Measurements from ENCODE around the gene PCDH9.

Gene PCDH9

DNA sequence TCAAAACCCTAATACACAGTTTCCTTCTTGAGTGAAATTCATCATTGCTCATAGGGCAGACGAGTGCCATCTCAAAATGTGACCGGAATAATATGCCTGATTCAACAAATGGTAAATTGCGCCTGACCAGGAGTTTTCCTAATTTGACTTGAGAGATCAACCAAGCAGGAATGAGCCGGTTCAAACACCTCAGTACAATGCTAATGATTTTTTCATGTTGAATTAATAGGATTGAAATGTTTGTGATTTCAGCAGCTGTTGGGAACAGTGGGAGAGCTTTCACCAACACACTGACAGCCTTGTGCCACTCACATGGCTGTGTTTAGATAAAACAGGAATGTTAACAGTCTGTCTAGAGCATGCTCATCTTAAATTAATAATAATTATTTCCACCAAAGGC lies 484.8 kb downstream of the PCDH9 start:
- DNase-seq, result no peak

GRCh38 chr13:66723576-66723975 lies 506.6 kb downstream of the PCDH9 start:
- no peak for DNase-seq

GRCh38 chr13:66716538-66716937 lies 513.6 kb downstream of the PCDH9 start:
- DNase-seq, result no peak

- DNase-seq, result no peak
These were observed 515.3 kb downstream of the PCDH9 start for GRCh38 chr13:66714795-66715194.

- DNase-seq, result no peak
These were observed 526.0 kb downstream of the PCDH9 start for GRCh38 chr13:66704110-66704509.

- no peak for DNase-seq
These were observed 526.5 kb downstream of the PCDH9 start for GRCh38 chr13:66703597-66703996.

DNA sequence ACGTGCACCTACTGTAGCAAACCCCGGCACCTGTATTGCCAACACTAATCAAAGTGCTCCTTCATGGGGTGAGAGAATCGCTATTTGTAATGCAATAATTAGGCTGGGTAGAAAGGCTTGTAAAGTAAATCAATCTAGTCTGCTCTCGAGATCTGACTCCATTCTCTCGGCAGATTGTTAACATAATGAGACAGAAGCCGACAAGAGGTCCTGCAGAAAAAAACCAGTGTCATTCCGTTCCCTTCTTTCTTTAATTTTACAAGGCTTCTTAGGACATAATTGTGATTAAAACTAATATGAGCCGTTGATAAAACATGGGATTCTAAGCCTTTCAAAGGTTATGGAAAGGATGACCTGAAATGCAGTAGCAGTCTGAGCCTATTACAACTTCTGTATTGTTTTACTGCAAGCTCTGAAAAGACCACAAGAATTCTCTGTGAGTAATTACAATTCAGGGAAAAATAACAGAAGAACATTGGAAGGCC lies 530.0 kb downstream of the PCDH9 start:
- no peak for DNase-seq

GRCh38 chr13:66693656-66694055 lies 536.5 kb downstream of the PCDH9 start:
- DNase-seq, result no peak

- DNase-seq, result no peak
These were observed 539.0 kb downstream of the PCDH9 start for GRCh38 chr13:66691149-66691548.

- DNase-seq, result peak; percentile 32
These were observed 540.5 kb downstream of the PCDH9 start for GRCh38 chr13:66689628-66690027.

- peak; percentile 17 for DNase-seq
These were observed 541.0 kb downstream of the PCDH9 start for GRCh38 chr13:66689037-66689619.

GRCh38 chr13:66681403-66681802 lies 548.7 kb downstream of the PCDH9 start:
- no peak for DNase-seq

- no peak for DNase-seq
These were observed 550.1 kb downstream of the PCDH9 start for GRCh38 chr13:66680031-66680430.

GRCh38 chr13:66675620-66676019 lies 554.5 kb downstream of the PCDH9 start:
- DNase-seq, result no peak

GRCh38 chr13:66673401-66673800 lies 556.7 kb downstream of the PCDH9 start:
- peak; percentile 87 for DNase-seq

- DNase-seq, result peak; percentile 76
These were observed 564.1 kb downstream of the PCDH9 start for GRCh38 chr13:66665991-66666390.

GRCh38 chr13:66663711-66664110 lies 566.4 kb downstream of the PCDH9 start:
- no peak for DNase-seq

DNA sequence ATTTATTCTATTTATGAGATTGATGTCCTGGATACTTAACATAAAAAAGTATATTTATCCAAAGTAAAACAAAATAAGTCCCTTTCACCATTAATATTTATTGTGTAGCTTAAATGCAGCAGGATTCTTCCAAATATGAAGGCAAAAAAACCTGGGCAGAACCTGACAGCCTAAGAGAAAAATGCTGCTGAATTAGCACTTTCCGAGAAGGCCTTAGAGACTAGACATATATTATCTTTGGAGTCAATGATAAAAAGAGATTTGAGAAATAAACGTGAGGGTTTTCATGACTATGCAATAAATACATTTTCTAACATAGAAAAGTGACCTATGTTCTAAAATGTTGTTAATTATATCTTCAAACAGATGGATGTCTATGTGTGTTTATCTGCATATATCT lies 566.9 kb downstream of the PCDH9 start:
- no peak for DNase-seq

- DNase-seq, result no peak
These were observed 568.8 kb downstream of the PCDH9 start for GRCh38 chr13:66661336-66661735.

GRCh38 chr13:66660468-66660813 lies 569.7 kb downstream of the PCDH9 start:
- no peak for DNase-seq

DNA sequence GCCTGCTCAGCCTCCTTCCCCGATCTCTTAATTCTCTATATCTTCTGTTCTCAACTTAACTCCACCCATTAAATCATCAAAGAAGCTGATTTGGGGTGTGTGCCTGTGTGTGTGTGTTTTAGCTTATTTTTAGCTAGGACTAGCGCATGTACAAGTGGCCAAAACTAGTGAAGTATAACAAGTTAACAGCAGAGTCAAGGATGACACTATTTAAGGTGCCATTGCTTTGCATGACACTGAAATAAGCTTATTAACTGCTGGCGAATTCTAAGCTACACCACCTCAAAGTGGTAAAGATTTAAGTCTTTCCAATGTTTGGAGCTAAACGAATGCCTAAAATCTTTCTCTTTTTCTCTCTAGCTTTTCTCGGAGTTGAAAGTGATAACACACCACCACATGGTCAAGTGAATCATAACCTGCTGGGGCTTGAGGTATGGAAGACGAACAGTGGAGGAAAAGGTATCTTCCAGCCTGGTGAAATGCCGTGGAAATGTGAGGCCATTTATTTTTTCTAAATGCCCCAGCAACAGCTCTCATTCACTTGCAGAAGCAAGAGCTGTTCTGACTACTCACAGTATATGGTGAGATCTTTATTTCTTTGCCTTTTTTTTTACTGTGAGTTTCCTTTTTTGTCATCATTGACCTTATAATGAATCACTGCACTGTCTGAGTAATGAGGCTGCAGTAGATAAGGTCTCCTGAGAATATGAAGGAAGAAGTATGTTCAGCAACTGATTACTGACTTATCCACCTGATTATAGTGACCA lies 570.3 kb downstream of the PCDH9 start:
- DNase-seq, result peak; percentile 59

GRCh38 chr13:66659286-66659685 lies 570.9 kb downstream of the PCDH9 start:
- DNase-seq, result no peak

- peak; percentile 61 for DNase-seq
These were observed 572.8 kb downstream of the PCDH9 start for GRCh38 chr13:66657165-66657881.
